A673 (cell line): Measurements from ENCODE around the gene DOCK8.

ENCODE experiments used
- CTCF ChIP-seq: fragments of 300-800, 200-600 bp; sonication (generic); conservative IDR thresholded peaks from 2 replicates; pipeline ENCODE4 v1.5.1; 2017; ENCODE audit warnings: low read depth, mild to moderate bottlenecking, antibody characterized with exemption, low read length, moderate library complexity, mixed read lengths
- EZH2 ChIP-seq: fragments of 200-600 bp; sonication (generic); IDR thresholded peaks from 2 replicates; pipeline ENCODE4 v1.6.1; 2017; ENCODE audit warnings: borderline replicate concordance, low read depth, mild to moderate bottlenecking, mixed read lengths, antibody characterized with exemption, low read length; ENCODE audit not compliant: poor library complexity, severe bottlenecking

GRCh38 chr9:250039-250438 is 35.4 kb downstream of the DOCK8 start:
- TF ChIP-seq CTCF, result no peak
- no peak for TF ChIP-seq EZH2
